GDM1 (cell line): ENCODE data around the gene IGFBP4.

Experiments used
- DNase-seq: peaks from one replicate; lab custom pipeline; 2025; lab: John Stamatoyannopoulos, UW

The IGFBP4 gene

DNA sequence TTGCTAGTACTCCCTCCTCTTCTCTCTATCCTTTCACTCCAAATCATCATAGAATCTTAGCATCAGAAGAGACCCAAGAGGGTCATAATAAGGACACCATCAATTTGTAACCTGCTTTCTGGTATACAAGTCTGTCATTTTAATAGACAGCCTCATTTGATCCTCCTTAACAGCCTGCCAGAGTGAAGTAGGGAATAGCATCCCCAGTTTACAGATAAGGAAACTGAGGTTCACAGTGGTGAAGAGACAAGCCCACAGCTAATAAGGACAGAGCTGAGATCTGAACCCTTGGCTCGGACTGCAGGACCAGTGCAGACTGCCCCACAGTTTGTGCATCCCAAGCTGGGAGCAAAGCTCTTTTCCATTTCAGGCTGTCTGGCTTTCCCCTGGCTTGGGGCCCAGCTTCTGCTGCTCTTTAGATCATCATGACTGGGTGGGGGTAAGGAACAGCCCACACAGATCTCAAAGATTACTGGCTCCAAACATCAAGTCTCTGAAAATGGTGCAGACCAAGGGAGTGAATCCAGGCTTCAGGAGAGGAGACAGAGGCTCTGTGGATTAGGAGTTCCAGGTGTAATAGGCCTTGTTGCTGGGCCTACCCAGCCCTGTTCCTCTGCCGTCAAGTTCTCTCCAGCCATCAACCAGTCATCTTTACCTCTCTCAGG is 10.3 kb upstream of the IGFBP4 start:
- no peak for DNase-seq

DNA sequence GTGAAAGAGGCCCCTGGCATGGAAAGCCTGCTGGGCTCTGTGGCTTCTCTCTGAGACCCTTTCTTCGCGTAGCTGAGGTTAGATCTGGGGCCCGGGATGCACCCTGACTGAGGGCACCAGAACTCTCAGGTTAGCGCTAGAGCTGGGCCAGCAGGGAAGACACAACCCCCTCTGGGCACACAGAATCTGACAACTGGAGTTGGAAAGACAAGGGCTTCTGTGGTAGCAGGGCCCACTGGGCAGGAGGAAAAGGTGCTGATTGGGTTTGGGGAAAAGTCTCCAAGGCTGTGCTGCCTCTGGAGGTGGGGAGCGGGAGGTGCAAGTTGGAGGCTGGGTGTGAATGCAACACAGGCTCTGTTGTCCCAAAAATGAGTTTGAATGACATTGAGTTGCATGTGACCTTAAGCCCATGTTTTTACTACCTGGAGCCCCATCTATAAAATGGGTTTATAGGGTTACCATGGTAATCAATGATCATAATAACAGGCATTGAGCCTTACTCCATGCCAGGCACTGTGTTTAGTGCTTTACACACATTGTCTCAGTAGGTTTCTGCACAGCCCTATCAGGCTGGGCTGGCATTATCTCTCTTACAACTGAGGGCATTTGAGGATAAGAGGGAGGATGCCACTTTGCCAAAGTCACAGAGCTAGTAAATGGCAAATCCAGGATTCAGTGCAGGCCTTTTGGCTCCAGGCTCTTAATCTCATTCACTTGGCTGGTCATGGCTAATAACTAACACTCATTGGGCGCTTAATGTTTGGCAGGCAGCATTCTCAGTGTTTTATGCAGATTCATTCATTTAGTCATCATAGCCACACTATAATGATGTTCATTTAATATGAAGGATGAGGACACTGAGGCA is 9.5 kb upstream of the IGFBP4 start:
- no peak for DNase-seq

DNA sequence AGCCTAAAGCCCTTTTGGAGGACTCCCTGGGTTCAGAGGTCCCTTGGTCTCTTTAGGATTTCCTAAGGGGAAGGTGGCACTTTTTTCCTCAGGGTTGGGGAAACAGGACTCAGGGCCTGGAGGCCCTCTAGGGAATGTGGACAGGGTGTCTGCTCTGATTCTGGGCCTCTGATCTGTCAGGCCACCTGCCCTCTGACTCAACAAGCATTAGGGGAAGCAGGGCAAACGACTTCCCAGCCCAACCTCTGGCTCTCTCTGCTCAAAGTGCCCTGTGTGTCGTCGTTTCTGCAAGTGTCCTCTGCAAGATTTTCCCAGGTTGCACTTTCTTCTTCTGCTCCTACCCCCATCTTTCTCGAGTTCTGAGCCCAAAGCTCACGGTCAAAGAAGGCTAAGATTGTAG is 6.6 kb upstream of the IGFBP4 start:
- DNase-seq = no peak

DNA sequence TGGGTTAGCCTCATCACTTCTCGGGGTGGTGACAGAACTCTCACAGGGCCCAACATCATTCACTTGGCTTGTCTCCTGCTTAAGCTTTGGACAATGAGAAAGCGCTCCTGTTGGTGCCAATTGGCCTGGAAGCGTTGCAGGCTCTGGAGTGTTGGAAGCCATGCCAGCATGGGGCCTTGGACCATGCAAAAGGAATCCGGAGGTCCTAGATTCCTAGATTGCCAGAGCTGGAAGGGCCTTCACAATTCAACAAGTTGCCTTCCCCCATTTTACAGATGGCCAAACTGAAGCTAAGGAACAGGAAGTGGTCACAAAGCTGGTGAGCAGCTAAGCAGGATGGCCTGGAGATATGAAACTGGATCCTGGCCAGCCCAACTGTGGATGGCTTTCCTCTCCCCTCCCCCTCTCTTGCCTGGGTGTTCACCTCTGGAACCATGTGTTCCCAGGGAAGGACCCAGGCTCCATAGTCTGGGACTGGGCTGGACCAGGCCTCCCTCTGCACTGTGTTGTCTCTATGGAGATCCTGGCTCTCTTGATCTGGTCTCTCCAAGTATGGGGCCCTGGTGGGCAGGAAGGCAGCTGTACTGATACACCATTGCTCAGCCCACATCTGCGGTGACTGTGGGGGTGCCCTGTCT is 6.0 kb upstream of the IGFBP4 start:
- DNase-seq = peak; percentile 52

DNA sequence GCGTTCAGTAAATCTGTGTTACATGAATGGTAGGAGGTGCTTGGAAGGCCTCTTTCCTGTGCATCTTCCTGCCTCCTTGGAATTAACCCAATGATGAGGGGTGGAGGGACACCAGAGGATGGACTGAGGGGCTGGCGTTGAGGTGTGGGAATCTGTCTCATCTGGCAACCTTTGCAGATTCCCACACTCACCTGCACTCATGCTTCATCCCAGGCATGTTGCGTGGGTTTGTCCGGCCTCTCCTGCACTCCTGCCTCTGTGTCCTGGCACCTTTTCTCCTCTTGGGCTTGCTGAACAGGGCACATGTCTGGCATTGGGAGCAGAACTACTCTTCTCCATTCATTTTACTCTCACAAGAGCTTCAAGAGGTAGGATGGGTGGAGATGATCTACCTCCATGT is 3.1 kb upstream of the IGFBP4 start:
- no peak for DNase-seq

DNA sequence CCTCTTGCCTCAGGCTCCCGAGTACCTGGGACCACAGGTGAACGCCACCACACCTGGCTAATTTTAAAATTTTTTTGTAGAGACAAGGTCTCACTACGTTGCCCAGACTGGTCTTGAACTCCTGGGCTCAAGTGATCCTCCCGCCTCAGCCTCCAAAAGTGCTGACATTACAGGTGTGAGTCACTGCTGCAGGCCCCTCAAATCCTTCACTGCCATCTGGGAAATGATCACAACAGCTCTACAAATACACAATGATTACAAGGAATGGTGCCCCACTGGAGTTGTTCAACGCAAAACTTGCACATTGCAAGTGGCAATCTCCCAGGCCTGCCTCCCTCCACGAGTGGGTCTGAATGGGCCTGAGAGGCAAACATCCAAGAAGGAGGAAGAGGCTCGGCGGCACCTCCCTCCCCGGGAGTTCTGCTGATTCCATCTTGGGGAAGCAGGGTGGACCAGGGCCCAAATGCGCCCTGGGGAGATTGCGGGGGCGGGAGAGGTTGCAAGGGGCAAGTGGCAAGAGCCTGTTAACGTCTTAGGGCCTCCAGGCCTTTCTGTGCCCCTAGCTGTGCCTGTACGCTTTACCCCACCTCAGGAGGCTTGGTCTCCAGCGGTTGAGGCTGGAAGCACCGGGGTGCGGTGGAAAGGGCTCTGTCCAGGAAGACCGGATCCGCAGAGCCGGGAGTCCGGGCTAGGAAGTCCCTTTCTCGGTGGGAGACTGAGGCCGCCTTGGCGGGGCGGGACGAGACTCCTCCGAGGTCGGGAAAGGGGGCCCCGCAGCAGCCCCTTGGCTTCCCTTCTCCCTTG is 656 bp upstream of the IGFBP4 start:
- no peak for DNase-seq

DNA sequence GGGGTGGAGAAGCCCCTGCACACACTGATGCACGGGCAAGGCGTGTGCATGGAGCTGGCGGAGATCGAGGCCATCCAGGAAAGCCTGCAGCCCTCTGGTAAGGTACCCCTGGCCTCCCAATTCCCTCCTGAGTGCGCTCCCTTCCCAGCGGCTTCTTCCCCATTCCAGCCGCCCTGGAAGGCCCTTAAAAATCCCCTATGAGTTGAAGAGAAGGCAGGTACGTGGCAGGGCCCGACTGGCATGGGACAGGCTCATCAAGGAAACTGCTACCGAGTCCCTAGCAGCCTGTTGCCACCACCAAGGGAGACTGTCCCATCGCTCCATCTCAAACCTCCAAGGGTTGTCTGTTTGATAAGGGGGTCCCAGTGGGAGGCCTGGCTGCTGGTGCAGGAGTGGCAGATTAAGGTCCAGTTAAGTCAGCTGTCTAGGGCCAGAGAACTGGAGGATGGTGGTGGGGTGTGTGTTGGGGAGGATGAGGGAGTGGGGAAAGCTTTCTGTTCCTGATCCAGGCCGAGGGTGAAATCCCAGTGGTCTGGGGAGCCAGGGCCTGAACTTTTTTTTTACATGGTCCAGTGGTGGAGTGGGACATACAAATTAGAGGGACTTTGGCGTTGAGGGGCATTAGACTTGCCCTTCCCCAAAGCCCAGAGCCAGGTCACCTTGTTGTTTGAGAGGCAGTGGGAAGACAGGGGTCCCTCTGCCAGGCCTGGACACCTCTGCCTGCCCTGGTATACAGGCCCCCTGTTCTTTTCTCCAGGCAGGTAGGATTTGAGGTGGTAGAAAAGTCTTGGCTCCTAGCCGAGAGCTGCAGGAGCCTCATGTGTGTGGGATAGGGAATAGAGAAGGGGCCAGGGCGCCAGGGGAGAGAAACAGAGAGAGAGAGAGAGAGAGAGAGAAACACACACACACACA is 994 bp downstream of the IGFBP4 start:
- no peak for DNase-seq

DNA sequence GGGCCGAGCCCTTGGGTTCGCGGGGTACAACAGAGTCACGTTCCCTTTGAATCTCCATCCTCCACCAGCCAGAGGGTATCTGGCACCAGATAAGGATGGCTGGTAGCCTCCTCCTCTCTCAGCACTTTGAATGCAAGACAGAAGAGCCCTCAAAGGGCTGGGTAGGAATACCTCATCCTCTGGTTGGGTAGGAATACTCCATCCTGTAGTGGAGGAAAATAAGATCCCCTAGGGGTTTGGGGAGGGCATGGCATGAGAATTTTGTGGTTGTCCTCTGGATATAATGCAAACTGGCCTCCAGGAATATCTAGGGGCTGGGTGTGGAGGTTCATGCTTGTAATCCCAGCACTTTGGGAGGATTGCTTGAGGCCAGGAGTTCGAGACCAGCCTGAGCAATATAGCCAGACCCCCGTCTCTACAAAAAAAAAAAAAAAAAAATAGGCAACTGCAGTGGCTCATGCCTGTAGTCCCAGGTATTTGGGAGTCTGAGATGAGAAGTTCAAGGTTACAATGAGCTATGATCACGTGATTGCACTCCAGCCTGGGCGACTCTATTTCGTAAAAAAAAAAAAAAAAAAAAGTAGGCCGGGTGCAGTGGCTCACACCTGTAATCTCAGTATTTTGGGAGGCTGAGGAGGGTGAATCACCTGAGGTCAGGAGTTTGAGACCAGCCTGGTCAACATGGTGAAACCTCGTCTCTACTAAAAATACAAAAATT is 2.7 kb downstream of the IGFBP4 start:
- DNase-seq = no peak

DNA sequence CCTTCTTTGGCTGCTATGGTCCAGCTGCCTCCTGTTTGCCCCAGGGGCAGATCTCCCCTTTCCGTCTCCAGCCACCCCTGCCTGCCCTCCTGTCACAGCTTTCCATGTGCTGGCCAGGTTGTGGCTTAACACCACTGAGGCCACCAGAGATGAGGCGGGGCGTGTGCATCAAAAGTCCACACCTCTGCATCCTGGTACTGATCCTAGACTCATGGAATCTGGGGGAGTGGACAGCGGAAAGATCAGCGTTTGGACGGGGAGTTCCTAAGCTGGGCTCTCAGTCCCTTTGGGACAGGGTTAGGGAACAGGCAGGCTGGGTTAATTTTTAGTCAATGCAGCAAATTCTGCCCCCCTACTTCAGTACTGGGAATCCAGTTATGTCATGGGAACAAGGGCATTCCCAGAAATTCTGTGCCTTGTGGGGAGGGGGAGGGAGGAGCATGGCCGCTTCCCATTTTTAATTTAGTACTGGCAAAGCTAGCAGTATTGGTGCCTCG is 3.9 kb downstream of the IGFBP4 start:
- DNase-seq = no peak

DNA sequence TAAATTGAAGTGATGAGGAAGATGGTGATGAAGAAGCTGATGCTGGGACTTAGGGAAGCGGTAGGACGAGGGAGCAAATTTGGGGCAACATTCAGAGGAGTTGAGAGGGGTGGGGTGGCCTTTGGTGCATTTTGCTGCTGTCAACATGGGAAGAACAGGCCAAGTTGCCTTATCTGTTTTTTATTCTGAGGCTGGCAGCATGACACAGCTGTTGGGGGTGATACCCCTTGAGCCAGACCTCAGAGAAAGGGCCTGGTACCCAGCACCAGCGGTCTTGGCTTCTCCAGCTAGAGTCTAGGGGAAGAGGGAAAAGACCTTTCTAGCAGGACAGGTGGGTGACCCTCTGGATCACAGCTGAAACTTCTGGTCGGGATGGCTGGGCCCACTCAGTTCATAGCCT is 4.6 kb downstream of the IGFBP4 start:
- no peak for DNase-seq

DNA sequence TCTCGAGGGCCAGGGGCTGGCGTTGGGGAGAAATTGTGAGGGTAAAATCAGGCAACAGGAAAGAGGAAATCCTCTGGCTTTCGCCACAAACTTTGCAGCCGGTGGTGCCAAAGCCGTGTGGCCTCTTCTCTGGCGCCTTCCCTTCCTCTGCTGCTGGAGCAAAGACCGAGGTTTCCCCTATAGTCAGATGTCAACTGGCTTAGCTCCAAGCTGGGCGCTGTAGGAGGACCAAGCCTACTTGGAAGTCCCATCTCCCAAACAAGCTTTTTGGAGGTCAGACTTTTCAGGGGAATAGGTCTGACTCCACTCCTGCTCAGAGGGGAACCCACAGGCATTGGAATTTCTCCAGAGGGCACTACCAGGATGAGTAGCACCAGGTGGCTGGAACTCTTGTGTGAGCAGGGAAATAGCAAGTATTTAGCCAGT is 5.0 kb downstream of the IGFBP4 start:
- peak; percentile 71 for DNase-seq

DNA sequence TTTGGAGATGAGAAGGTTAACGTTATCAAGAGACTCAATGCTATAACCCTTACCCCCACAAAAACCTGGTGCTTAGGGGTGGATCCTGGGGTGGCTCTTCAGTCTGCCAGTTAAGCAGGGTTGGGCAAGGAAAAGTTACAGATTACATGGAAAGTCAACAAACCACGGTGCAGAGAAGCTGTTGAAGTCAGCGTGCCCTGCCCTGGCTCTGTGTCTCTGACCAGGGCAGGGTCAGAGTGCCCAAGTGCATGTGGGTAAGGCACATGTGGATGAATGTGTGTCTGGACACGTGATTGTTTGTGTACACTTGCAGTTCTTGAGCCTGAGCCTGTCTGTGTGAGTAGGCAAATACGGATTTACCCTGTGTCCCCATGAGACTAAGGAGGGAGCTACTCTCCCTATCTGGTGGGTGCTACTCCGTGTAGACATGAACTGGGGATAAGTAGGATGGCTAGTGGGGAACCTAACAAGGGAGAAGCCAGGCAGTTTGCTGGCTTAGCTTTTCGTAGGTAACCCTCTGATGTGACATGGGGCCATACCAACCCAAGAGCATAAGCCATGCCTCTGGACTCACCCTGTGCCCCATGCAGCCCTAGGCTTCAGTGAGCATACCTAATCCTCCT is 5.5 kb downstream of the IGFBP4 start:
- no peak for DNase-seq

DNA sequence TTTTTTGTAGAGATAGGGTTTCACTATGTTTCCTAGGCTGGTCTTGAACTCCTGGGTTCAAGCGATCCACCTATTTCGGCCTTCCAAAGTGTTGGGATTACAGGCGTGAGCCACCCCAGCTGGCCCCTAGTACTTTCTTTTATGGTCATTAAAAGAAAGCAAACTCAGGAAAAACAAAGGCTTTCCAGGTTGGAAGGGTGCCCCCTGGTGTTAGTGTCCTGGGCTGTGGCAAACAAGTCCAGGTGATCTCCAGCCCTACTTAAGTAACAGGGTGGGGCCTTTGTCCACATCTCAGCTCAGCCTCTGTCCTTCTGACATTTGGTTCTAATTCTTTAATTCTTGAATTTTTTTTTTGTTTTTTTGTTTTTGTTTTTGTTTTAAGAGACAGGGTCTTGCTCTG is 6.9 kb downstream of the IGFBP4 start:
- peak; percentile 34 for DNase-seq

DNA sequence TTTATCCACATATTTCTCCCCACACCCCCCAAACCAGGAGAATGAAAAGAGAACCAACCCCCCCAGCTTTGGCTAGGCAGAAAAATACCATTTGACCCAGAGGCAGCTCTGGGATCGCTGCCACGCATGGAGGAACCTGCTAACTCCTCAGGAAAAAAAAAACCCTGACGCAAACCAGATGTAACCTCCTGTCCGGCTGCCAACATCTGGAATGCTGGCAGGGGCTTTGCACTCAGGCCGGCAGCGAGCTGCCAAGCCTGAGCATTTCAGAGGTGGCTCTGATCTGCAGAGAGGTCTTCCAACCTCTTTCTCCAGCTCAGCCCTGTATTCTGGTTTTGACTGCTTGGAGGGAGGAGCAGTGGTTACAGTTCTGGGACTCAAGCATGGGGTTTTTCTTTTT is 8.2 kb downstream of the IGFBP4 start:
- DNase-seq = no peak

DNA sequence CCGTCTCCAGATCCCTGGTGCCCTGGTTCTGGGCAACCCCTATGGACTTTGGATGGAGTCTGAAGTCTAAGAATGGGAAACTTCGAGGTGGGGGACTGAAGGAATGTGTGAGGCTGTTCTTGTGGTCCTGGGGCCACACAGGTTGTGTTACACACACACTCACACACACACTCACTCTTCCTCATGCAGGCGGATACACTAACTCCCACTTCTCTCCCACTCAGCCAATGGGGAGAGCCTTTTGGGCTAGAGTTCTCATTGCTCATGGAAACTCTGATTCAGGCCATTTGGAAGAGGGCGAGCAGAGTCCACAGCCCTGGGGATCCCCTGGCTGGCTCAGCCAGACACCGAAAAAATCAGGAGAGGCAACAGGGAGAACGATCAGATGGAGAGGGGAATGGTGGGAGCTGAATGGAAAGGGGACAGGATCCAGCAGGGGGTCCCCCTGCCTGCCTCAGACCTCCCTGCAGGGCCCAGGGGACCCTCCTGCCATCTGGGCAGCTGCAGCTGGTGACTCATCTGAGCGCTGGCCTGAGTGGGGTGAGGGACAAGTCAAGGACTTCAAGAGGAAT is 9.1 kb downstream of the IGFBP4 start:
- no peak for DNase-seq

DNA sequence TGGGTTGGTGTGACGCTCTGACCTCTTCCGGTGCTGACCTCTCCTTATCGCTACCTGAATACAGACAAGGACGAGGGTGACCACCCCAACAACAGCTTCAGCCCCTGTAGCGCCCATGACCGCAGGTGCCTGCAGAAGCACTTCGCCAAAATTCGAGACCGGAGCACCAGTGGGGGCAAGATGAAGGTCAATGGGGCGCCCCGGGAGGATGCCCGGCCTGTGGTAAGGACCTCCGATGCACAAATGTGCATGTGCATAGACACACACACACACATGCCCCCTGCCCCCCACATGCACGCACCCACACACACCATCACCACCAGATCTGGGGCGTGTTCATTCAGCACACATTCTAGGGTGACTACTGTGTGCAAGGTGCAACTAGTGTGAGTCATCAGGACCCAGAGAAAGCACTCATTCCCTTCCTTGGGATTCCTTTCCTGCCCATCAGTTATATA is 9.7 kb downstream of the IGFBP4 start:
- no peak for DNase-seq

DNA sequence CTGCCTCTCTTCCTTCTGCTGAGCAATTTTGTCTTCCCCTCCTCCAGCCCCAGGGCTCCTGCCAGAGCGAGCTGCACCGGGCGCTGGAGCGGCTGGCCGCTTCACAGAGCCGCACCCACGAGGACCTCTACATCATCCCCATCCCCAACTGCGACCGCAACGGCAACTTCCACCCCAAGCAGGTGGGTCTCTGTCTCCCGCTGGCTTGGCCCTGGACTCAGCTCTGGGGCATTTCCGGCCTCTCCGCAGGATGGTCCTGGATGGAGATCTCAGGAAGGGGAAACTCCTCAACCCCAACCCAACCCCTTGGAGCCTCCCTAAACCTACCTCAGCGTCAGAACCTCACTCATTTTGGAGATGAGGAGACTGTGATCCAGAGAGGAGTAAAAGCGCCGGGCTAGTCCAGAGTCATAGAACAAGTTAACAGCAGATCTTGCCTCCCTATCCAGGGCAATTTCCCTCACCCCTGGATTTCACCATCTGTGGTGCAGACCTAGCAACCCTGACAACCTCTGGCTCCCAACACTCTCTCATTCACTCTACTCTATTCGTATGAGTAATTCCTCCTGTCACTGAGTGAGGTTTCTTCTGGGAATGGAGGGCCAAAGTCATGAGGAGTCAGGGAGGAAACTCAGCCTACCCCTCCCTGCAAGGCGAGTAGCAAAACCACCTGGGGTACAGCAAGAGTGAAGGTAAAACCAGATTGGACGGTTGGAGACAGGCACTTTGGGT is 10.8 kb downstream of the IGFBP4 start:
- no peak for DNase-seq

DNA sequence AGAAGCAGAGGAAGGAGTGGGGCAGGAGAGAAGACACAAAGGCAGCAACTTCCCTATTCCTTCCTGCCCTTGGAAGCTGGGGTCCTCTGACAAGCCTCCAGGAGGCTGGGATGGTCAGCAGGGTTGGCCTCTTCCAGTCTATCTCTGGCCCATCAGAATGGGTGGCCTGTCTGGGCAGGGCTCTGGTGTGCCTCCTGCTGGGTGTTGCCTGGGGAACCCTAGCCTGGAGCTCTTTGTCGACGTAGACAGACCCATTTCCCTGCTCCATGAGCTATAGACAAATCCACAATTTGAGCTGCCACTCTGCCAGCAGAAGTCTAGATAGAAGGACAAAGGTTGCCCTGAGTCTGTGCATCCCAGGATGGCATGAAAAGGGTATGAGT is 11.4 kb downstream of the IGFBP4 start:
- DNase-seq = no peak
